HG02623 (cell line): ENCODE measurements around the gene SLF2.

Experiments
- ATAC-seq: cut with Tn5 transposase; IDR thresholded peaks from one replicate; pipeline ENCODE4 v1.9.1; 2021; ENCODE audit warnings: moderate library complexity; ENCODE audit not compliant: unreplicated experiment

SLF2 gene

DNA sequence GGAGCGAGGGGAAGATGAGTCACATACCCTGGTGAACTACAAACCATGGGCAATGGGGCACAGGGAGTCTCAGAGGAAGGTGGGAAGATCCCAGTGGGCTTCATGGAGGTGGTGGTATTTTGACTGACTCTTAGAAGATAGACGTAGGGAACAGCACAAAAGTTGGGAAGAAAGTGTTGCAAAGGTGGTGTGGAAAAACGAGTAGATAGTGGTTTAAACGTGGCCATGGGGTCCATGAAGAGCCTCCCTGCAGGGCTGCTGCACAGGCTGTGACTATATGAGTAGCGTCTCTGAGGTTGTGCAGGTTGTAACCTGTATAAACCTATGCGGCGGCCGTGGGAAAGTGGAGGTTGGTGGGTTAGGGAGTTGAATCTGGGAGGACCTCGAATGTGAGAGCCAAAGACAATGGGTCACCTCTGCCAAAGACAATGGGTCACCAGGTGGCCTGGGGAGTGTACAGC lies 100.6 kb downstream of the SLF2 start:
- no peak for ATAC-seq

DNA sequence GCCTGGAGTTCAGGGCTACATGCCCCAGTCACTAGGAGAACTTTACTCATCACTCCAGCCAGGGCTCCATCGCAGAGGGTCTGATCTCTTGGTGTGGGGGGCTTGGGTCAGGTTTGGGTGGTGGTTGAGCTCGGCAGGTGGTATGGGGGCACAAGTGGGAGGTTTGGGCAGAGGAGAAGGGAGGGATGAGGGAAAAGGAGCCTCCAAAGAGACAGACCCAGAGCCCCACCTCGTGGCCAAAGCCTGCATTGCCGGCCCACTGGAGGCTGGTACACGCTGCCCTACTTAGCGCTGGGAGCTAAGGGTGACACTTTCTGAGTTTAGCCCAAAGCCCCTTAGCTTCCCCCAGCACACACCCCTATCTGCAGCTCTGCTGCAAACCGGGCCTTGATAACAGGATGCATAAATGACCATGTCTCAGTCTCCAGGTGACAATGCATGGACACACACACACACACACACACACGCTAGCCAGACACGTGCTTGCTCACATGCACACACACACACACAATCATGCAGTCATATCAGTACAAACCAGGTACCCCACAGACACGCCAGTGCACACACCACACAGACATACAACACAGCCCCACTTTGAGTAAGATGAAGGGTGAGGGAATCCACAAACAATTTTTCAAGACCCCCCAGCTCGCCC lies 101.6 kb downstream of the SLF2 start:
- no peak for ATAC-seq
